NCI-H1436 treated with DMSO at 0.1 percent for 48 hours (cell line): ENCODE data around the gene ZDHHC14.

Experiments used
- DNase-seq: peaks from one replicate; lab custom pipeline; 2025; lab: John Stamatoyannopoulos, UW

ZDHHC14 gene

GRCh38 chr6:157622427-157622826 is 241.4 kb downstream of the ZDHHC14 start:
- DNase-seq = no peak

GRCh38 chr6:157625111-157625510 is 244.1 kb downstream of the ZDHHC14 start:
- DNase-seq = no peak

- DNase-seq = no peak
Observed at GRCh38 chr6:157625764-157626163, 244.8 kb downstream of the ZDHHC14 start.

- DNase-seq = no peak
Observed at GRCh38 chr6:157627195-157627966, 246.4 kb downstream of the ZDHHC14 start.

GRCh38 chr6:157628463-157628862 is 247.5 kb downstream of the ZDHHC14 start:
- no peak for DNase-seq

GRCh38 chr6:157629220-157629619 is 248.2 kb downstream of the ZDHHC14 start:
- no peak for DNase-seq

- DNase-seq = no peak
Observed at GRCh38 chr6:157630463-157631080, 249.6 kb downstream of the ZDHHC14 start.

- no peak for DNase-seq
Observed at GRCh38 chr6:157631412-157631811, 250.4 kb downstream of the ZDHHC14 start.

- DNase-seq = no peak
Observed at GRCh38 chr6:157631838-157632614, 251.0 kb downstream of the ZDHHC14 start.

- no peak for DNase-seq
Observed at GRCh38 chr6:157632821-157633220, 251.8 kb downstream of the ZDHHC14 start.

- no peak for DNase-seq
Observed at GRCh38 chr6:157634546-157634945, 253.6 kb downstream of the ZDHHC14 start.

- no peak for DNase-seq
Observed at GRCh38 chr6:157635388-157636244, 254.6 kb downstream of the ZDHHC14 start.

- no peak for DNase-seq
Observed at GRCh38 chr6:157637516-157637915, 256.5 kb downstream of the ZDHHC14 start.

- DNase-seq = no peak
Observed at GRCh38 chr6:157637941-157638662, 257.1 kb downstream of the ZDHHC14 start.

GRCh38 chr6:157638779-157639178 is 257.8 kb downstream of the ZDHHC14 start:
- DNase-seq = no peak

- no peak for DNase-seq
Observed at GRCh38 chr6:157640746-157641451, 259.9 kb downstream of the ZDHHC14 start.

- no peak for DNase-seq
Observed at GRCh38 chr6:157641837-157642236, 260.8 kb downstream of the ZDHHC14 start.

GRCh38 chr6:157642736-157643135 is 261.7 kb downstream of the ZDHHC14 start:
- DNase-seq = no peak

GRCh38 chr6:157644043-157644810 is 263.2 kb downstream of the ZDHHC14 start:
- DNase-seq = no peak
